Activated CD8-positive, alpha-beta T cell treated with anti-CD3 and anti-CD28 coated beads, Interleukin-2, amount 10 ng/mL, durations not matched to agents 7 days and 5 days (primary cell): Measurements from ENCODE around the gene ZBTB21. TPM values are rescaled to one million over a fixed set of nuclear protein-coding genes. Genes with fewer than 3 reads are reported as not detected.
"Not testable (repeated sequence)": the region's sequence is repeated elsewhere in the genome, so short reads cannot be mapped to it uniquely, and the experiment has no call there.

ENCODE experiments used
- ATAC-seq: fragments of 150-1000 bp; cut with Tn5 transposase; one replicate; pipeline ENCODE4 v1.10.0; 2021; ENCODE audit warnings: moderate library complexity
- CTCF ChIA-PET: fragments of 350-600 bp; sonication (Branson Sonifier 250); formaldehyde crosslinking; loops from one replicate; lab custom pipeline; 2021; ENCODE audit warnings: antibody characterized with exemption; lab: Charles Lee
- POLR2A ChIA-PET: fragments of 350-600 bp; sonication (Branson Sonifier 250); formaldehyde crosslinking; loops from one replicate; lab custom pipeline; 2021; ENCODE audit warnings: antibody characterized with exemption; lab: Charles Lee
- DNase-seq: peaks from one replicate; pipeline ENCODE4 v3.0.0-alpha.2; 2020
- H3K27ac Mint-ChIP-seq: one replicate; pipeline ENCODE4 v1.8.0; 2021; ENCODE audit warnings: mild to moderate bottlenecking, mixed read lengths
- H3K27me3 Mint-ChIP-seq: one replicate; pipeline ENCODE4 v1.8.0; 2021; ENCODE audit warnings: low read depth, mixed read lengths
- H3K36me3 Mint-ChIP-seq: one replicate; pipeline ENCODE4 v1.8.0; 2021; ENCODE audit warnings: low read depth, mixed read lengths
- H3K4me1 Mint-ChIP-seq: one replicate; pipeline ENCODE4 v1.8.0; 2021; ENCODE audit warnings: low read depth, mixed read lengths
- H3K4me3 Mint-ChIP-seq: one replicate; pipeline ENCODE4 v1.8.0; 2021; ENCODE audit warnings: mild to moderate bottlenecking, mixed read lengths
- H3K9me3 Mint-ChIP-seq: one replicate; pipeline ENCODE4 v1.8.0; 2022; ENCODE audit warnings: mixed read lengths; ENCODE audit not compliant: insufficient read depth
- total RNA-seq, 2 experiments: library from RNA; stranded (reverse); gene quantifications; one replicate each; pipeline ENCODE4 v1.2.3, GENCODE V29; 2021

Gene ZBTB21
- total RNA-seq, 2 experiments from 2014 or later, result 19.5 to 23.6 TPM

- Mint-ChIP-seq H3K4me3 (no peak overlapping the region), H3K9me3 (no peaks in the 10 kb centered on the region), H3K36me3 (peaks cover 45% of the 10 kb centered on the region), H3K27me3 (no peaks in the 10 kb centered on the region), H3K27ac (no peak overlapping the region), H3K4me1 (peaks cover 30% of the 10 kb centered on the region)
- ATAC-seq (no peak), DNase-seq (no peak)
- CTCF ChIA-PET, result interaction anchor here (1.0 to 1.3 kb wide), 2 partner anchors 9 to 114 kb away, joined by 3 to 4 read pairs; no protein-coding TSS in a partner anchor
- POLR2A ChIA-PET, result interaction anchor here (1.2 kb wide), 1 partner anchor 10 kb away, joined by 3 read pairs; no protein-coding TSS in a partner anchor
Measured at GRCh38 chr21:42003051-42003461, 7.1 kb downstream of the ZBTB21 start.

GRCh38 chr21:42002421-42002958 lies 7.7 kb downstream of the ZBTB21 start:
- CTCF ChIA-PET, result interaction anchor here (1.0 to 1.3 kb wide), 2 partner anchors 9 to 115 kb away, joined by 3 to 4 read pairs; no protein-coding TSS in a partner anchor
- H3K9me3 Mint-ChIP-seq, result no peaks in the 10 kb centered on the region
- peaks cover 26% of the 10 kb centered on the region for H3K4me1 Mint-ChIP-seq
- H3K27me3 Mint-ChIP-seq, result no peaks in the 10 kb centered on the region
- H3K4me3 Mint-ChIP-seq, result no peak overlapping the region
- DNase-seq (peak; percentile 60), ATAC-seq (peak; percentile 78)
- H3K27ac Mint-ChIP-seq, result peak overlapping the region; percentile 28
- POLR2A ChIA-PET, result interaction anchor here (0.7 to 1.2 kb wide), 3 partner anchors 11 to 125 kb away, joined by 3 to 6 read pairs (median 3); no protein-coding TSS in a partner anchor
- H3K36me3 Mint-ChIP-seq, result peaks cover 42% of the 10 kb centered on the region

GRCh38 chr21:42001781-42002180 lies 8.4 kb downstream of the ZBTB21 start:
- ATAC-seq, result no peak
- POLR2A ChIA-PET, result interaction anchor here (0.7 to 1.2 kb wide), 3 partner anchors 11 to 124 kb away, joined by 3 to 6 read pairs (median 3); no protein-coding TSS in a partner anchor
- no peaks in the 10 kb centered on the region for H3K27me3 Mint-ChIP-seq
- H3K27ac Mint-ChIP-seq, result peak overlapping the region; percentile 51
- H3K4me3 Mint-ChIP-seq, result no peak overlapping the region
- no peak for DNase-seq
- CTCF ChIA-PET, result no interaction called here
- H3K4me1 Mint-ChIP-seq, result peaks cover 23% of the 10 kb centered on the region
- peaks cover 39% of the 10 kb centered on the region for H3K36me3 Mint-ChIP-seq
- H3K9me3 Mint-ChIP-seq, result no peaks in the 10 kb centered on the region

- ATAC-seq, result no peak
- Mint-ChIP-seq H3K9me3 (no peaks in the 10 kb centered on the region), H3K27ac (no peak overlapping the region), H3K4me3 (no peak overlapping the region), H3K27me3 (no peaks in the 10 kb centered on the region), H3K4me1 (peaks cover 20% of the 10 kb centered on the region), H3K36me3 (peaks cover 43% of the 10 kb centered on the region)
- ChIA-PET CTCF (no interaction called here), POLR2A (no interaction called here)
- no peak for DNase-seq
Measured at GRCh38 chr21:42000908-42001307, 9.3 kb downstream of the ZBTB21 start.

- no peak overlapping the region for H3K4me3 Mint-ChIP-seq
- H3K9me3 Mint-ChIP-seq, result peaks cover 4% of the 10 kb centered on the region
- ATAC-seq, result no peak
- H3K36me3 Mint-ChIP-seq, result peaks cover 66% of the 10 kb centered on the region
- POLR2A ChIA-PET, result no interaction called here
- H3K27ac Mint-ChIP-seq, result no peak overlapping the region
- no peaks in the 10 kb centered on the region for H3K27me3 Mint-ChIP-seq
- no peak for DNase-seq
- H3K4me1 Mint-ChIP-seq, result peaks cover 9% of the 10 kb centered on the region
- CTCF ChIA-PET, result no interaction called here
Measured at GRCh38 chr21:41997657-41998056, 12.5 kb downstream of the ZBTB21 start.

- DNase-seq, result no peak
- Mint-ChIP-seq H3K4me3 (no peak overlapping the region), H3K36me3 (peaks cover 71% of the 10 kb centered on the region), H3K9me3 (peaks cover 4% of the 10 kb centered on the region), H3K27me3 (no peaks in the 10 kb centered on the region), H3K4me1 (no peaks in the 10 kb centered on the region), H3K27ac (no peak overlapping the region)
- no peak for ATAC-seq
- ChIA-PET POLR2A (no interaction called here), CTCF (no interaction called here)
Measured at GRCh38 chr21:41995577-41995976, 14.6 kb downstream of the ZBTB21 start.

- not testable (repeated sequence) for H3K4me3 Mint-ChIP-seq, ATAC-seq
Measured at GRCh38 chr21:41994613-41995012, 15.5 kb downstream of the ZBTB21 start.

GRCh38 chr21:41993744-41994143 lies 16.4 kb downstream of the ZBTB21 start:
- ATAC-seq, result no peak
- ChIA-PET CTCF (interaction anchor here (1.6 kb wide), 1 partner anchor 177 kb away, joined by 4 read pairs; no protein-coding TSS in a partner anchor), POLR2A (no interaction called here)
- H3K4me3 Mint-ChIP-seq, result no peak overlapping the region
- H3K4me1 Mint-ChIP-seq, result no peaks in the 10 kb centered on the region
- H3K36me3 Mint-ChIP-seq, result peaks cover 62% of the 10 kb centered on the region
- H3K27ac Mint-ChIP-seq, result no peak overlapping the region
- peaks cover 4% of the 10 kb centered on the region for H3K9me3 Mint-ChIP-seq
- DNase-seq, result no peak
- no peaks in the 10 kb centered on the region for H3K27me3 Mint-ChIP-seq

More at GRCh38 chr21:41994613-41995012, 15.5 kb downstream of the ZBTB21 start:
- H3K4me1 Mint-ChIP-seq, H3K27me3 Mint-ChIP-seq, CTCF ChIA-PET, H3K27ac Mint-ChIP-seq, H3K9me3 Mint-ChIP-seq, DNase-seq, POLR2A ChIA-PET: not testable (repeated sequence)
- H3K36me3 Mint-ChIP-seq, result peaks cover 64% of the 10 kb centered on the region

- ATAC-seq (no peak), DNase-seq (no peak)
- Mint-ChIP-seq H3K4me1 (no peaks in the 10 kb centered on the region), H3K36me3 (peaks cover 55% of the 10 kb centered on the region), H3K9me3 (peaks cover 4% of the 10 kb centered on the region), H3K27me3 (no peaks in the 10 kb centered on the region), H3K4me3 (no peak overlapping the region), H3K27ac (no peak overlapping the region)
- POLR2A ChIA-PET, result no interaction called here
- CTCF ChIA-PET, result interaction anchor here (1.6 kb wide), 1 partner anchor 176 kb away, joined by 4 read pairs; no protein-coding TSS in a partner anchor
Measured at GRCh38 chr21:41992576-41992975, 17.6 kb downstream of the ZBTB21 start.

- Mint-ChIP-seq H3K9me3 (peaks cover 4% of the 10 kb centered on the region), H3K36me3 (peaks cover 53% of the 10 kb centered on the region)
- POLR2A ChIA-PET, result no interaction called here
Measured at GRCh38 chr21:41991659-41992058, 18.5 kb downstream of the ZBTB21 start.

GRCh38 chr21:41989698-41990097 lies 20.5 kb downstream of the ZBTB21 start:
- ATAC-seq, result no peak
- ChIA-PET POLR2A (no interaction called here), CTCF (no interaction called here)
- Mint-ChIP-seq H3K4me3 (no peak overlapping the region), H3K27ac (no peak overlapping the region), H3K9me3 (no peaks in the 10 kb centered on the region), H3K27me3 (no peaks in the 10 kb centered on the region), H3K36me3 (peaks cover 35% of the 10 kb centered on the region), H3K4me1 (peaks cover 3% of the 10 kb centered on the region)
- no peak for DNase-seq

More at GRCh38 chr21:41991659-41992058, 18.5 kb downstream of the ZBTB21 start:
- Mint-ChIP-seq H3K4me3 (no peak overlapping the region), H3K4me1 (no peaks in the 10 kb centered on the region), H3K27ac (no peak overlapping the region), H3K27me3 (no peaks in the 10 kb centered on the region)
- ATAC-seq, result no peak
- DNase-seq, result no peak
- CTCF ChIA-PET, result no interaction called here

GRCh38 chr21:41987310-41987709 lies 22.9 kb downstream of the ZBTB21 start:
- no peak overlapping the region for H3K4me3 Mint-ChIP-seq
- ChIA-PET CTCF (interaction anchor here (0.6 to 1.6 kb wide), 3 partner anchors 17 to 609 kb away, joined by 3 to 4 read pairs (median 3); no protein-coding TSS in a partner anchor), POLR2A (no interaction called here)

More at GRCh38 chr21:41987310-41987709, 22.9 kb downstream of the ZBTB21 start:
- ATAC-seq, result no peak
- H3K27me3 Mint-ChIP-seq, result peaks cover 6% of the 10 kb centered on the region
- DNase-seq, result no peak
- peaks cover 14% of the 10 kb centered on the region for H3K36me3 Mint-ChIP-seq
- no peak overlapping the region for H3K27ac Mint-ChIP-seq
- peaks cover 11% of the 10 kb centered on the region for H3K9me3 Mint-ChIP-seq
- peaks cover 3% of the 10 kb centered on the region for H3K4me1 Mint-ChIP-seq
